Measurements from ENCODE around the gene SPECC1L.
"Not testable (repeated sequence)": the region's sequence is repeated elsewhere in the genome, so short reads cannot be mapped to it uniquely, and the experiment has no call there.

The SPECC1L gene

DNA sequence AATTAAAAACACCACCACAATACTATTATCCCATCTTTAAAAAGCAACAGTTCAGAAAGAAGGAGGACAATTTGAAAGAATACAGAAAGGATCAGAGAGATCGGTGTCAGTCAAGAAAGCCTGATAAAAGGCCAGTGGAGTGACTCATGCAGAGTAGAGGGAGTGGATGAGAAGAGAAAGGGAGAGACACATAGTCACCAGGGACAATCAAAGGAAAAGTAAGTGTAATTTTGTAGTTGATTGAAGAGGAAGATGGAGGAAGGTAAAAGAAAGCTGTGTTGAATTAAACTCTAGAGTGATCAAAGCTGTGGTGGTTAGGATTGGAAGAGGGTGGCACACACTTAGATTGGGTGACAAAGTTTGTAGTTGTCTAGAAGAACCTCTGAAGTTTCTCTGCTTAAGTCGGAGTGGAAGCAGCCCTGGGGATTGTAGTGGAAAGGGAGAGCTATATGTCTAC, 14.1 kb downstream of the SPECC1L start:
- DNase-seq (ENCODE audit: low read depth) = no peak

DNA sequence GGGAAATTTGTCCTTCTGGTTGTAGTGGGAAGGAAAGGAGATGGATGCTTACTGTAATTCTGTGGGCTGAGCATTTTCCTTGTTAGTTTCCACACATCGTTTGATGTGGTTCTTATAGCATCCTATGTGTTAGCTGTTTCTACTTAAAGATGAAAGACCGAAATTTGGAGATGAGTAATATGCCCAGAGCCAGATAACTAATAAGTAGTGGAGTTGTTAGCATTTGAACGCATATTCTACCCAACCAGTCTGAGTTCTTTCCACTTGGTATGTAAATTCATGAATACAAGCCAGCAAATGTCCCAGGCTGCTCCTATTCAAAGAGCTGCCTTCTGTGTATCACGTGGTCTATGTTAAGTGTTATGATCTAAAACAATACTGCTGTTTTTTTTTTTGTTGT, 14.6 kb downstream of the SPECC1L start:
- no peak for DNase-seq (ENCODE audit: low read depth)

DNA sequence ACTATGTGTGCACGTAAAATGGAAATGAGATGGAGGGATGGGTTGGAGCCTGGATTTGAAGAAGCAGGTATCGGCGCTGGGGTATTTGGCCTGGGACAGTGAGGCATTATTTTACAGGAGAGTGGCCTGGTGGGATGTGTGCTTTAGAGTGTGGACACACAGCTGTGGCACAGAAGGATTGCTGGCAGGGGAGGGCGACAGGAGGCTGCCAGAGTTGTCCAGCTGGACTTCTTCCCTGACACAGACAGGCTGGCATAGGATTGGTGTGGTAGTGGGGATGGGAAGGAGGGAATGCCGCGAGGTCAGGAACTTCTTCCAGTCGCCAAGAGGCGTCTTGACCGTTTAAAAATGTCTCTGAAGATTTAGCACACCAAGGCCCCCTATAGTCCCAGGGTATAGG, 16.6 kb downstream of the SPECC1L start:
- not testable (repeated sequence) for DNase-seq (ENCODE audit: low read depth)

DNA sequence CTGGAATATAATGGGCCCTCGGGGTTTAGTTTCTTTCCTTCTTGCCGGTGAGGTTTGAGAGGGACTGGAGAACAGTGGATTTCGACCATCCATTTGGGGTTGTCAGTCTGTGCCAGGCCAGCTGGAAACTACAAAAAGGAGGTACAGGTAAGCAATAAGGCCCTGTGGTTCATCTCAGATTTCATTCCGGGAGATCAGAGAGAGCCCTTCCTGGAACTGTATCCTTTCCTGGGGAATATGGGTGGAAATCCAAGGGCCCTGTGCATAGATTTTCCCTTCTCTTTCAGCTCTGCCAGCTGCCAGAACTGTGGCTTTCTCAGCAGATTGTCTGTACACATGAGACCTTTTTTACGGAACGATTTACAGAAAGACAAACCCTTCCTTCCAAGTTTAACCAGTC, 17.2 kb downstream of the SPECC1L start:
- not testable (repeated sequence) for DNase-seq (ENCODE audit: low read depth)

DNA sequence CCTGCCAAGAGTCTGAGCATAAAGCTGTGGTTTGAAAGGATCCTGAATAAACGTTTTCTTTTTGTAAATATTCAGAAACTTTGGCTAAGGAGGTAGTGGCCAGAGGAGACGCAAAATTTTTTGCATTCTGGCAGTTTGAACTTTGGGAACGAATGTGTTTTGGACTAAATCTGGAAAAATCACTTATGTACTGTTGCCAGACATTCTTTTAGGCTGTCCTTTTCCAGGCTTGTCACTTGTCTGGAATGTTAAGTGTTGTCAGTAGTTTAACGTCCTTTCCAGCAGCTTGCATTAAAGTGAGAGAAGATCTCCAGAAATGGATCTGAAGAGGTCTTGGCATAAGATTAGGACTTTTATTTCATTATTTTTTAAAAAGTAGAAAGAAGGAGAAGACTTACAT, 18.5 kb downstream of the SPECC1L start:
- no peak for DNase-seq (ENCODE audit: low read depth)

DNA sequence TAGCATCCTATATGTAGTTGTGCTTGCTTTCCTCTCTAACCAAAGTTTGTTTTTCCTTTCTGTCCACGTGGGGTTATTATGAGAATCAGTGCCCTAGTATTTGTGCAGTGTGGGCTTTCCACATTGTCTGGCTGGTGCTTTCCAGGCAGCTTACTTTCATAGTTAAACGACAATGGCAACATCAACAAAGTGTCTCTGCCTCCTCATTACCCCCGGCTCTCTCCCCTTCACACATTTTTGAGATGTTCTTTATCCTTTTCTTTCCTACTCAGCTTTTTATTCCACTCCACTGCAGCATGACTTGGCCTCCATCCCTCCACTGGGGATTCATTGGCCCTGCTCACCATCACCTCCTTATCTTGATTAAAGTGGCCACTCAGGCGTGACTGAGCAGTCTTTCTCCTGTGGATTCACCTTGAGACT, 19.1 kb downstream of the SPECC1L start:
- no peak for DNase-seq (ENCODE audit: low read depth)

DNA sequence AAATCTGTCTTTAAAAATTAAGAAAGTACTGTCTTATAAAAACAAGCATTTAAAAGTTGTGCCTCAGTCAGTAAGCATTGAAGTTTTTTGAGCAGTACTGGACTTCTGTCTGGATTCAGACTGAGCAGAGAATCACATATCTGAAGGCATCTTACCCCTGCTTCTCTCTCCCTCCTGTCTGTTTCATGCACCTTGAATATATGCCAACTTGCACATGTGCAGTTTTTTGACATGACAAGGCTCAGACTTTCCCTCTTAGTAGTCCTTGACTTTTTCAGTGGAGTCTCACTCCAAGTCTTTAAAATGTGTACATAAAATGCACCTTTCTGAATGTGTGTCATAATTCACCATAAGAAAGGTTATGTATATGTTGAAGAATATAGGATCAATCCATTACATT, 19.8 kb downstream of the SPECC1L start:
- DNase-seq (ENCODE audit: low read depth) = no peak

DNA sequence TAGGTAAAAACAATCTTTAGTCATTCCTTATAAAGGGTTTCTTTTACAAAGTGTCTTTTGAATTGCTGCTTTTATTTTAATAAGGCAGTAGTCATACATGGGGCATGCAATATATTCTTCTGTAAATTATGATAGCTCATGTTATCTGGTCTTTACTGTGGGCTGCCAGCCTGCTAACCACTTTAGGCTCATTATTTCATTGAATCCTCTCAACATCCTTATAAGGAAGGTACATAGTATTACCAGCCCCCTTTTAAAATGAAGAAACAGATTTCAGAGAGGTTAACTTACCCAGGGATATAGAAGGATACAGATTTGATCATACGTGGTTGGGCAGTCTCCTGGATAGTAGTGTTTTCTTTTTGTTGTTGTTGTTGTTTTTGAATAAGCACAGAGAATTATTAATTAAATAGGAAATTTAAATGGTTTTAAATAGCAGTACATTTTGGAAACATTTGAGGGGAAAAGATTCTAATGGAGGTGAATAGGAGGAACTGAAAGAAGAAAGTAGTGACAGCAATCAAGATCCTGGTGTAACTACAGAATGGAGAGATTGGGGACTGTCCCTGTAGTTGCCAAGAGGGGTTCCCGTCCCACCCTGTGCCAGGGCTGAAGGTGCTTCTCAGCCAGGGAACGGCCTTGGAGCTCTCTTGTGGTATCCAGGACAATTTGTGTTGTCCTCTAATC, 21.0 kb downstream of the SPECC1L start:
- no peak for DNase-seq (ENCODE audit: low read depth)

DNA sequence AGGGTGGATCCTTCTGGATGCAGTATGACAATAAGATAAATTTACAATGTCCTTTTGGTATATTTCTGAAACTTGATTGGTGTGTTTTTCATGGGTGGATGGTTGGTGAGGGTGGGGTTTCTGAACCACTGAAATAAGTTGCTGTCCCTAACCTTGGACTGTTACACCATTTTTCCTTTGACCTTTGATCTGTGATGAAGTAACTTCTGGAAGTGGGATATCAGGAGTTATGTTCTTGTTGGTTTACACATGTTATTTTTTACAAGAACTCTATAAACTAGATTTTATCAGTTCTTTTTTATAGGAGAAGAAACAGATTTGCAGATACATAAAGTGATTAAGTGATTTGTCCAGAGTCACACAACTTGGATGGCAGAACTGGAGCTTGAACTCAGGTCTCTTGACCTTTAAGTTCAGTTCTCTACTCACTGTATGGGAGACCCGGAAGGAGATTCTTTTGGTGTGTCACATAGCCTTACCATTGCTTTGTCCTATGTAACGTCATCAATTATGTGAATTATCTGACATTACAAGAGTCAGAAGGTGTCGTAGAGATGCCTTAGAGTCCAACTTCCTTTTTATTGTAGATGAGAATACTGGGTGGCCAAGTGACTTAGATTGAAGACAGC, 21.7 kb downstream of the SPECC1L start:
- DNase-seq (ENCODE audit: low read depth) = not testable (repeated sequence)

DNA sequence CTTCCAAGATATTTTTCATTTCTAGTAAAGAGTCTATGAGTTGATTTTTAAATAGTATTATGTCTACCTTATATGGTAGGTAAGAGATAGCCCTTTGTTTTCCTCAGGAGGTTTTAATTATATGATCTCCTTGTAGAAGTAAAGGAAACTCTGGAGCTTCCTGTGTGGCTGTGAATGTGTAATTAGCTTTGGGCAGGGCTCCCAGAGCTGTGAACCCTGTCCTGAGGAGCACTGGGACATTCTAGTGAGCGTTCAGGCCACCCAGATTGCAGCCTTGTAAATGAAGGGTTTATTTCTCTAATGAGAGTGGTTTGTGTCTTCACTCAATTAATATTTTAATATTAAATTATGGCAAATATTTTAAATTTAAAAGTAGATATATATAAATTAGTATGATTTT, 24.3 kb downstream of the SPECC1L start:
- not testable (repeated sequence) for DNase-seq (ENCODE audit: low read depth)

DNA sequence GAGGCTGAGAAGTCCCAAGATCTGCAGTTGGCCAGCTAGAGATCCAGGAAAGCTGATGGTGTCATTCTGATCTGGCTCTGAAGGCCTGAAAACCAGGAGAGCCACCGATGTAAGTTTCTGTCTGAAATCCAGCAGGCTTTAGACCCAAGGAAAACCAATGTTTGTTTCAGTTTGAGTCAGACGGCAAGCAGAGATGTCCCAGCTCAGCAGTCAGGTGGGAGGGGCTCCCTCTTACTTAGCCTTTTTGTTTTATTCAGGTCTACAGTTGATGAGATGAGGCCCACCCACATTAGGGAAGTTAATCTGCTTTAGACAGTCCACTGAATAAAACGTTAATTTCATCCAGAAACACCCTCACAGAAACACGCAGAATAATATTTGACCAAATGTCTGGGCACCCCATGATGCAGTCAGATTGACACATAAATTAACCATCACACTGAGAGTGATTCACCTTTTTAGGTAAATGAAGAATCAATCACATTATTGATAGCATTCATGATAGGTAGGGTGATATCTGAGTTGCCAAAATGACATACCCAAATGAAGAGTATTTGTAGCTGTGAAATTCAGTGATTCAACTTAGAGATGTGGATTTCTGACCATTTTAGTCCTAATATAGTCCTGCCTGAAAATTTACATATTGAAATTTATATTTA, 28.0 kb downstream of the SPECC1L start:
- not testable (repeated sequence) for DNase-seq (ENCODE audit: low read depth)

DNA sequence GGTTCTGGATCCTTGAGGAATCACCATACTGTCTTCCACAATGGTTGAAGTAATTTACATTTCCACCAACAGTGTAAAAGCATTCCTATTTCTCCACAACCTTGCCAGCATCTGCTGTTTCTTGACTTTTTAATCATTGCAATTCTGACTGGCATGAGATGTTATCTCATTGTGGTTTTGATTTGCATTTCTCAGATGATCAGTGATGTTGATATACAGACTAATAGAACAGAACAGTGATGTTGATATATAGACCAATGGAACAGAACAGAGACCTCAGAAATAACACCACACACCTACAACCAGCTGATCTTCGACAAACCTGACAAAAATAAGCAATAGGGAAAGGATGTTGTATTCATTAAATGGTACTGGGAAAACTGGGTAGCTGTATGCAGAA, 29.9 kb downstream of the SPECC1L start:
- DNase-seq (ENCODE audit: low read depth) = not testable (repeated sequence)

DNA sequence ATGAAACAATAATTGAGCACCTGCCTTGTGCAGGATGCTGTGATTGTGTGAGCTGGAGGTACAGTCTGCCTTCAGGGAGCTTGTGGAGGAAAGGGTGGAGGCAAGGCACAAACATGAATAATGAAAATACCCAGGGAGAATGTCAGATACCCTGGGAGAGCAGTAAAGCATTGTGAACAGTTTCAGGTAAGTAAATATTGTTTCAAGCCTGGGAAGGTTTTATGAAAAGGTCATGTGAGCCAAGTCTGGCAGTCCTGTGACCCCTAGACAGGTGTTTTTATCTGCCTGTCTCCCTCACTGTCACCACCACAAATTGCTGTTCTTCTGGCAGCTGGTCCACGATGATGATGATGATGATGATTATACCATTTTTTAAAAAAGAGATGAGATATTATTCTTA, 32.0 kb downstream of the SPECC1L start:
- no peak for DNase-seq (ENCODE audit: low read depth)

DNA sequence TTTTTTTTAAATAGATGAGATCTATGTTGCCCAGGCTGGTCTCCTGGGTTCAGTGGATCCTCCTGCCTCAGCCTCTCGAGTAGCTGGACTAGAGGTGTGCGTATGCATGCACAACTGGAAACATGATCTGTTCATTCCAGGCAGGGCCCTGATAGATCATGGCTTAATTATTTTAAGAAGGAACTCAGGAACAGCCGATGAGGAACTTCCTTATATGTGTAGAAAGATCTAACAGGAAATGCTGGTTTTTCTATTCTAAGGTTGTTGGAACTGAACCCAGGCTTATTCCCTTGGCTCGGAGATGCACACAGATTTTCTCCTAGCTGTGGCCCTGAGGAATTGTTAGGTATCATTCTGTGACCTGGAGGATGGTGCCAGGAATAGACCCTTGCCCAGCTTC, 32.4 kb downstream of the SPECC1L start:
- DNase-seq (ENCODE audit: low read depth) = no peak

DNA sequence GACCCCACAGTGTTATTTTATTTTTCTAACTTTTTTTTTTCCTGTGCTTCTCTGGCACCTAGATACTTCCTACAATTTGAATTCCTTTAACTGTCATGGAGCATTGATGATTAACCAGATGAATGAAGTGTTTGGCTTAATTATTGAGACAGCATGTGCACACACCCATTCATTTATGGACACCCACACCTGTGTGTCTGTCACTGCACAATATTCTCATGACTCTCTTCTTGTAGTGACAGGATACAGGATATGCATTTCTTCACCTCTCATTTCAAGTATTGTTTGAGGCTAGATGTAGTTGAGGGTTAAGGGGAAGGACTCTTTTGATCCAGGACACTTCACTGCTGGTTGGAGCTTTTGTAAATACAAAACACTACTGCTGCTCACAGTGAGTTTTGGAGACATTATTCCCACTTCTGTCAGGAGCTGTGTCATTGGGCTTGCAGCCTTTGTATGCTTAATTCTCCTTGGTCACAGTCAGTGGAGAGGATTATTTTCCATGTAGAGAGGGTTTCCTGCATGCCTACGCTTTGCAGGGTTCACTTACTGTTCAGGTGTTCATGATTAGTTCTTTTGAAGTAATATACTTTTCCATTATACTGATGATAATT, 33.5 kb downstream of the SPECC1L start:
- no peak for DNase-seq (ENCODE audit: low read depth)

DNA sequence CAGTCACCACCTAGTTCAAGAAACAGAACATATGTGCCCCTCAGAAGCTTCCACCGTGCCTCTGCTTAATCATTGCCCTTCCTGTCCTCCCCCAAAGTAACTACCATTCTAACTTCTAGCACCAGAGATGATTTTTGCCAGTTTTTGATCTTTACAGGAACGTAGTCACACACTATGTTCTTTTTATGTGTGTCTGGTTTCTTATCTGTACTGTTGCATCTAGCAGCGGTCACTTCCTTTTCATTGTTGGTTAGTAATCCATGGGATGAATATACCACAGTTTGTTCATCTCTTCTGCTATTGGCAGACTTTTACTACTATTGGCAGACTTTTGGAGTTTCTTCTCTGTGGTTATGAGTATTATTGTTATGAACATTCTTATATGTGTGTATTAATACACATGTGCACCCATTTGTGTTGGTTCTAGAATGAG, 34.6 kb downstream of the SPECC1L start:
- DNase-seq (ENCODE audit: low read depth) = no peak

DNA sequence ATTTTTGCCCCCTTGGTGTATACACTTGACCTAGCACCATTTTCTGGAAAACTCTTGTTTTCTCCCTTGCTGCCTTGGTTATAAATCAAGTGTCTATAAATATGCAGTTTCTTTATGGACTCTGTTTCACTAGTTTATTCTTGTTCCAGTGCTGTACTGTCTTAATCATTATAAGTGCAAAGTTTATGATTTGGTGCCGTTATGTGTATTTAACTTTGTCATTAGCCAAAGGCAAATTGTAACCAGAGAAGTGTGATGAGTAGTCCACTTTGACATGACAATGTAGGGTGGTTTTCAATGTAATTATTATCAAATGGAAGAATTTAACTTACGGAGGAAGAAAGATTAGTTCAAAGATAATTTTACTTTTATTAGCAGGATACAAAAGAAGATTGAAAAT, 40.3 kb downstream of the SPECC1L start:
- no peak for DNase-seq (ENCODE audit: low read depth)

DNA sequence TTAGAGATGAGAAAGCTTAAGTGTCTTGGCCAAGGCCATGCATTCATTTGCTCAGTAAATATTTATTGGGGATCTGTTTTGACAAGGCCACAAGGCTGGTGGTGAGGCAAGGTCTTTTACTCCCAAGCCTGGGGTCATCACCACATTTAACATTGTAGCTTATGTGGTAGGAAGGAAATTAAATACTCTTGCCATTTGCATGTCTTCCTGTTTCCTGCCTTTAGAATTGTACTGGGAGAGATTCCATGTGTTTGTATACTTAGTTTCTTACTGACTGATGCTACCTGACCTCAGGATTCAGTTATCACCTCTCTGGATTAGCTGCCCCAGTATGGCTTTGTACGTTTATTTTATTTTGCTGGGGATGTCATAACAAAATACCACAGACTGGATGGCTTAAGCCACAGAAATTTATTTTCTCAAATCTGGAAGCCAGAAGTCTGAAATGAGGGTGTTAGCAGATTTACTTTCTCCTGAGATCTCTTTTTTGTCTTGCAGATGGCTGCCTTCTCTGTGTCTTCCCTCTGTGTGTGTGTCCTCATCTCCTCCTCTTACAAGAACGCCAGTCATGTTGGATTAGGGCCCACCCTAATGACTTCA, 44.8 kb downstream of the SPECC1L start:
- DNase-seq (ENCODE audit: low read depth) = no peak

DNA sequence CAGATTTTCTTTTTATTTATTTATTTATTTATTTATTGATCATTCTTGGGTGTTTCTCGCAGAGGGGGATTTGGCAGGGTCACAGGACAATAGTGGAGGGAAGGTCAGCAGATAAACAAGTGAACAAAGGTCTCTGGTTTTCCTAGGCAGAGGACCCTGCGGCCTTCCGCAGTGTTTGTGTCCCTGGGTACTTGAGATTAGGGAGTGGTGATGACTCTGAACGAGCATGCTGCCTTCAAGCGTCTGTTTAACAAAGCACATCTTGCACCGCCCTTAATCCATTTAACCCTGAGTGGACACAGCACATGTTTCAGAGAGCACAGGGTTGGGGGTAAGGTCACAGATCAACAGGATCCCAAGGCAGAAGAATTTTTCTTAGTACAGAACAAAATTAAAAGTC, 45.6 kb downstream of the SPECC1L start:
- DNase-seq (ENCODE audit: low read depth) = not testable (repeated sequence)

DNA sequence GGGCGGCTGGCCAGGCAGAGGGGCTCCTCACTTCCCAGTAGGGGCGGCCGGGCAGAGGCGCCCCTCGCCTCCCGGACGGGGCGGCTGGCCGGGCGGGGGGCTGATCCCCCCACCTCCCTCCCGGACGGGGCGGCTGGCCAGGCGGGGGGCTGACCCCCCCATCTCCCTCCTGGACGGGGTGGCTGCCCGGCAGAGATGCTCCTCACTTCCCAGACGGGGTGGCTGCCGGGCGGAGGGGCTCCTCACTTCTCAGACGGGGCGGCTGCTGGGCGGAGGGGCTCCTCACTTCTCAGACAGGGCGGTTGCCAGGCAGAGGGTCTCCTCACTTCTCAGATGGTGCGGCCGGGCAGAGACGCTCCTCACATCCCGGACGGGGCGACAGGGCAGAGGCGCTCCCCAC, 46.9 kb downstream of the SPECC1L start:
- DNase-seq (ENCODE audit: low read depth) = not testable (repeated sequence)

DNA sequence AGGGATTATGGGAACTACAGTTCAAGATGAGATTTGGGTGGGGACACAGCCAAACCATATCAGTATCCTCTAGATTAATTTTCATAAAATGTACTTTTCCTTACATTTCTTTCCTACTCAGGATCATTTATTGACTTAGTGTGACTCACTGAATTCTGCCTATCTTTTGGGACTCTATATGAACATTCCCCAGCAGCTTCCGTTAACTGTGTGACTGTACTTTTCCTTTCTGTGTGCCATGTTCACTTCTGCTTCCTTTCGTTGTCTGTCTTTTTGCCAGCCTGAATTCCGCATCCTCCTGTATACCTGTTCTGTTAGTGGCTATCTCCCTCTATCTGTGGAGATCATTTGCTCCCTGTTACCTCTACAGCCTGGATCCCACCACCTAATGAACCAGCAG, 48.8 kb downstream of the SPECC1L start:
- no peak for DNase-seq (ENCODE audit: low read depth)

DNA sequence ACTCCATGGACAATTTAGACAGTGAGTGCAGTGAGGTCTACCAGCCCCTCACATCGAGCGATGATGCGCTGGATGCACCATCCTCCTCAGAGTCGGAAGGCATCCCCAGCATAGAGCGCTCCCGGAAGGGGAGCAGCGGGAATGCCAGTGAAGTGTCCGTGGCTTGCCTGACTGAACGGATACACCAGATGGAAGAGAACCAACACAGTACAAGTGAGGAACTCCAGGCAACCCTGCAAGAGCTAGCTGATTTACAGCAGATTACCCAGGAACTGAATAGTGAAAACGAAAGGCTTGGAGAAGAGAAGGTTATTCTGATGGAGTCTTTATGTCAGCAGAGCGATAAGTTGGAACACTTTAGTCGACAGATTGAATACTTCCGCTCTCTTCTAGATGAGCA, 51.4 kb downstream of the SPECC1L start:
- DNase-seq (ENCODE audit: low read depth) = no peak

Data from activated T-helper 9 cell treated with anti-CD3 and anti-CD28 coated beads, Interleukin-2, amount 50 U/mL, for 16 hours (primary cell).